Nephron progenitor cell (in vitro differentiated cells): ENCODE data around the gene ETV7.

Experiments
- DNase-seq: peaks from one replicate; pipeline ENCODE4 v3.0.0; 2021
- H3K27ac Mint-ChIP-seq: 2 replicates; pipeline ENCODE4 v1.8.0; 2021; ENCODE audit warnings: mild to moderate bottlenecking, moderate library complexity, mixed read lengths
- H3K27me3 Mint-ChIP-seq: 2 replicates; pipeline ENCODE4 v1.8.0; 2021; ENCODE audit warnings: mild to moderate bottlenecking, low read depth, mixed read lengths; ENCODE audit not compliant: poor library complexity
- H3K36me3 Mint-ChIP-seq: 2 replicates; pipeline ENCODE4 v1.8.0; 2021; ENCODE audit warnings: low read depth, mixed read lengths
- H3K4me1 Mint-ChIP-seq: 2 replicates; pipeline ENCODE4 v1.8.0; 2021; ENCODE audit warnings: mixed read lengths
- H3K4me3 Mint-ChIP-seq: 2 replicates; pipeline ENCODE4 v1.8.0; 2021; ENCODE audit warnings: mild to moderate bottlenecking, moderate library complexity, mixed read lengths
- H3K9me3 Mint-ChIP-seq: 2 replicates; pipeline ENCODE4 v1.8.0; 2021; ENCODE audit warnings: mild to moderate bottlenecking, moderate library complexity, mixed read lengths
- TF ChIP-seq, protein P1 (sequence below): fragments of 200-600 bp; sonication (generic); IDR thresholded peaks from 2 replicates; pipeline ENCODE4 v1.5.0; 2021; ENCODE audit warnings: antibody characterized with exemption

ETV7 gene

DNA sequence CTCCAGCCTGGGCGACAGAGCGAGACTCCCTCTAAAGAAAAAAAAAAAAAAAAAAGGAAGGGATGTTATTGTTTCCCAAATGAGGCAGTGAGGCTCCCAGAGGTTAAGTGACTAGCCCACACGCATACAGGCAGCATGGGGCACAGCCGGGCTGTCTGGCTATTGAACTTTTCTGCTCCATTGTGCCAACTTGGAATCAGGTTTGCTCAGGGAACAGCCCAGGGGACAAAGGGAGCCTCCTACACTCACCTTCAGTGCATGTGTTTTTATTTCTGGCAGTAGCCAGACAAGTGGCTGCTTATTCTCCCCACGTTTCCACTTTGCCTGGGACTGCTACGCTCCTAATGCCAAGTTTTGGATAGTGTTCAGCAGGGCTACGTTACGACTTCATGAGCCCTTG lies 10.7 kb downstream of the ETV7 start:
- no peak overlapping the region for H3K4me3 Mint-ChIP-seq
- H3K9me3 Mint-ChIP-seq = no peaks in the 10 kb centered on the region
- peaks cover 32% of the 10 kb centered on the region for H3K4me1 Mint-ChIP-seq
- H3K36me3 Mint-ChIP-seq = no peaks in the 10 kb centered on the region
- TF ChIP-seq, protein P1, sequence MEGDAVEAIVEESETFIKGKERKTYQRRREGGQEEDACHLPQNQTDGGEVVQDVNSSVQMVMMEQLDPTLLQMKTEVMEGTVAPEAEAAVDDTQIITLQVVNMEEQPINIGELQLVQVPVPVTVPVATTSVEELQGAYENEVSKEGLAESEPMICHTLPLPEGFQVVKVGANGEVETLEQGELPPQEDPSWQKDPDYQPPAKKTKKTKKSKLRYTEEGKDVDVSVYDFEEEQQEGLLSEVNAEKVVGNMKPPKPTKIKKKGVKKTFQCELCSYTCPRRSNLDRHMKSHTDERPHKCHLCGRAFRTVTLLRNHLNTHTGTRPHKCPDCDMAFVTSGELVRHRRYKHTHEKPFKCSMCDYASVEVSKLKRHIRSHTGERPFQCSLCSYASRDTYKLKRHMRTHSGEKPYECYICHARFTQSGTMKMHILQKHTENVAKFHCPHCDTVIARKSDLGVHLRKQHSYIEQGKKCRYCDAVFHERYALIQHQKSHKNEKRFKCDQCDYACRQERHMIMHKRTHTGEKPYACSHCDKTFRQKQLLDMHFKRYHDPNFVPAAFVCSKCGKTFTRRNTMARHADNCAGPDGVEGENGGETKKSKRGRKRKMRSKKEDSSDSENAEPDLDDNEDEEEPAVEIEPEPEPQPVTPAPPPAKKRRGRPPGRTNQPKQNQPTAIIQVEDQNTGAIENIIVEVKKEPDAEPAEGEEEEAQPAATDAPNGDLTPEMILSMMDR = no peak
- no peak overlapping the region for H3K27ac Mint-ChIP-seq
- H3K27me3 Mint-ChIP-seq = peaks cover 32% of the 10 kb centered on the region
- no peak for DNase-seq

DNA sequence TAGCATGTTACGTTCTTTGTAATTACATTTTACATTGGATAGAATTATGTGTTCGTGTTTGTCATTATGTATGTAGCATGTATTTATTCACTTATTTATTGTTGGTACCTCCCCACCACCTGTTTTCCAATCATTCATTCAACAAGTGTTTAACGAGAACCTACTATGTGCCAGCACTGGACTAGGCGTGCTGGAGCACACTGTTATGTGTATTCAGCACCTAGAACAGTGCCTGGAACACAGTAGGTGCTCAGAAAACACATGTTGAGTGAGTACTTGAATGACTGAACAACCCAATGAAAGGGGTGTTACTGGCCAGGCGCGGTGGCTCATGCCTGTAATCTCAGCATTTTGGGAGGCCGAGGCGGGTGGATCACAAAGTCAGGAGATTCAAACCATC lies 11.3 kb downstream of the ETV7 start:
- TF ChIP-seq, protein P1 = no peak
- Mint-ChIP-seq H3K4me3 (no peak overlapping the region), H3K9me3 (no peaks in the 10 kb centered on the region), H3K27me3 (peaks cover 29% of the 10 kb centered on the region), H3K4me1 (peaks cover 33% of the 10 kb centered on the region), H3K36me3 (no peaks in the 10 kb centered on the region), H3K27ac (no peak overlapping the region)
- no peak for DNase-seq

DNA sequence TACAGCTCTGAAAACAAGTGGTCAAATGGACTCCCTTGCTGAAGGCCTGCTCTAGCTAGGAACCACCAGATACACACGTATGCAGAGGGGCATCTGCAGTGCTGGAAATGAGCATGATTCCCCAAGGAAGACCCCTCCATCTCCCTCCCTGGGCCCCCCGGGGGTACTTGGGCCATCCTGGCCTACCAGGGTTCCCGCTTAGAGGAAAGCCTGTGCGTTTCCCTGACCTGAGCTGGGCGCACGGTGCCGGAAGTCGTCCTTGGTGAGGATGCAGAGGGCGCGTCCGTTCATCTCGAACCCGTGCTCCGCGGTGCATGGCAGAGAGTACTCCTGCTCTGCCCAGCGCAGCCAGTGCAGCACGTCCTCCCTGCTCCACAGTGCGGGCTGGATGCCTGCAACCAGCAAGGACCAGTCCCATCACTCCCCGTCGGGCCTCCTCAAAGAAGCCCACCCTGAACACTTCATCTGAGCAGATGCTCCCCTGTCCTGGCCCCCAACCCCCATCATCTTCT lies 11.8 kb downstream of the ETV7 start:
- H3K9me3 Mint-ChIP-seq = no peaks in the 10 kb centered on the region
- no peak overlapping the region for H3K27ac Mint-ChIP-seq
- H3K4me3 Mint-ChIP-seq = no peak overlapping the region
- H3K4me1 Mint-ChIP-seq = peaks cover 33% of the 10 kb centered on the region
- H3K27me3 Mint-ChIP-seq = peaks cover 28% of the 10 kb centered on the region
- TF ChIP-seq, protein P1 = no peak
- DNase-seq = no peak
- H3K36me3 Mint-ChIP-seq = no peaks in the 10 kb centered on the region

DNA sequence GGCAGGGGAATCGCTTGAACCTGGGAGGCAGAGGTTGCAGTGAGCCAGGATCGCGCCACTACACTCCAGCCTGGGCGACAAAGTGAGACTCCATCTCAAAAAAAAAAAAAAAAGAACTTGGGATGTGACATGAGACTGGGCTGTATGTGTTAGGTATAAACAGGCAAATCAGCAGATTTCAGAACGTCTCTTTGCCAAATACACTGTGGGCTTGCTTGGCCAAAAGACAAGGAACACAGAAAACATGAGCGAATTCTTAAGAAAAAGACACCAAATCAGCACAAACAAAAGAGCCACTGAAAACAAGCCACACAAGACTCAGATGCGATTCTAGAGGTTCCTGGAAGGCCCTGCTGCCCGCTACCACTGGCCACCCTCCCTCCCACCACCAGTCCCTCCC lies 12.5 kb downstream of the ETV7 start:
- Mint-ChIP-seq H3K9me3 (no peaks in the 10 kb centered on the region), H3K4me1 (peaks cover 33% of the 10 kb centered on the region), H3K27me3 (peaks cover 25% of the 10 kb centered on the region), H3K4me3 (no peak overlapping the region), H3K36me3 (no peaks in the 10 kb centered on the region), H3K27ac (no peak overlapping the region)
- no peak for DNase-seq
- TF ChIP-seq, protein P1 = no peak

DNA sequence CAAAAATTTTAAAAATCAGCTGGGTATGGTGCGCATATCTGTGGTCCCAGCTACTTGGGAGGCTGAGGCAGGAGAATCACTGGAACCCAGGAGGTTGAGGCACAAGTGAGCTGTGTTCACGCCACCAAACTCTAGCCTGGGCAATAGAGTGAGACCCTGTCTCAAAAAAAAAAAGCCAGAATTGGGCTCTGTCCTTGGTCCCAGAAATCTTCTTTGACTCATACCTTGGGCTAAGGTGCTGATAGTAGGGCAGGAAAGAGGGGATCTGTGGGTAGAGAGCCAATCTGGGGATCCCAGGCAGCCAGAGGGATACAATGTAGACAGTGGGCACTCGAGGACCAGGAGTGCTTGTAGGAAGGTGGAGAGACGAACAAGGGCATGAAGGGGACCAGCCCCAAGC lies 13.3 kb downstream of the ETV7 start:
- DNase-seq = no peak
- H3K4me1 Mint-ChIP-seq = peaks cover 33% of the 10 kb centered on the region
- peaks cover 25% of the 10 kb centered on the region for H3K27me3 Mint-ChIP-seq
- no peak overlapping the region for H3K4me3 Mint-ChIP-seq
- H3K36me3 Mint-ChIP-seq = no peaks in the 10 kb centered on the region
- TF ChIP-seq, protein P1 = no peak
- no peak overlapping the region for H3K27ac Mint-ChIP-seq
- H3K9me3 Mint-ChIP-seq = no peaks in the 10 kb centered on the region

DNA sequence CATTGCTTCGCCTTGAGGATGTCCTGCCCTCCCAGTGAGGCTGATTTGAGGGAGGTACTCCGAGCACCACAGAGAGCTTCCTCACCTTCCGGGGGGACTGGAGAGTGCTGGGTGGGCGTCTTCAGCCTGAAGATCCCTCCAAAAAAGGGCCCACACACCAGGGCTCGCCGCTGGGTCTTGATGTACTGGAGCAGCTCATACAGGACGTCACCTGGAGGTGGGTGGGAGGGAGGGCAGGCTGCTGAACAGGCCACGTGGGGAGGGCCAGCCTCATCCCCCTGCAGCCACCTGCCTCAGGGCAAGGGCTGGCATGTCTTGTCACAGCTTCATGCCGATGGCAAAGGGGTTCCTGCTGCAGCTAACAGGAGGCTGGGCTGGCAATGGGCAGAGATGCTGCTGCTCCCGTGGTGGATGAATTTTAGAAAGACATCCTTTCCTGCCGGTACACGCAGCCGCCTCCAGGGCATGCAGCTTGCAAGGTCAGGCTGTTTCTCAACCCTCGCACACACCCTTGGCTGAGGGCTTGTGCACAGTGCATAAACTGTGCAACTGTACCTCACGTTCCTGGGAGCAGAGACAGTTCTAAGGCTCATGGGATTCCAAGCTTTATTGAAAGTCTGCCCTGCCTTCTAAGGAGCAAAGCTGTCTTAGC lies 14.0 kb downstream of the ETV7 start:
- peaks cover 18% of the 10 kb centered on the region for H3K27me3 Mint-ChIP-seq
- H3K9me3 Mint-ChIP-seq = no peaks in the 10 kb centered on the region
- TF ChIP-seq, protein P1 = no peak
- H3K27ac Mint-ChIP-seq = no peak overlapping the region
- no peaks in the 10 kb centered on the region for H3K36me3 Mint-ChIP-seq
- H3K4me1 Mint-ChIP-seq = peaks cover 33% of the 10 kb centered on the region
- DNase-seq = no peak
- H3K4me3 Mint-ChIP-seq = no peak overlapping the region
